ENCODE data around the gene MEIS2. TPM values are rescaled to one million over a fixed set of nuclear protein-coding genes. Genes with fewer than 3 reads are reported as not detected.

Gene MEIS2
- total RNA-seq, 4 donors from 2014 or later: 9.0 to 18.5 (median 16.3) TPM

- H3K27ac ChIP-seq: no peak overlapping the region
- H3K27me3 ChIP-seq: peaks cover 46% of the 10 kb centered on the region
- WGBS: 57% methylated on average over 25 of the region's 25 CpGs
- H3K9me3 ChIP-seq: no peaks in the 10 kb centered on the region
- H3K36me3 ChIP-seq: no peaks in the 10 kb centered on the region
- DNase-seq (ENCODE audit: low spot score in 2 of 2): no peak
- H3K4me1 ChIP-seq: peaks cover 29% of the 10 kb centered on the region
- TF ChIP-seq EP300 (IDR thresholded peaks at IDR 0.05): no peak
- no peak for TF ChIP-seq POLR2A (IDR thresholded peaks at IDR 0.05)
- TF ChIP-seq POLR2AphosphoS5 (IDR thresholded peaks at IDR 0.05): no peak
- TF ChIP-seq CTCF (IDR thresholded peaks at IDR 0.05): no peak
- H3K4me3 ChIP-seq: peak overlapping the region; percentile 14
Observed at GRCh38 chr15:37107071-37107743, 6.9 kb upstream of the MEIS2 start.

- Histone ChIP-seq H3K4me3 (peak overlapping the region; percentile 14), H3K4me1 (peaks cover 35% of the 10 kb centered on the region), H3K36me3 (no peaks in the 10 kb centered on the region), H3K27ac (no peak overlapping the region), H3K9me3 (no peaks in the 10 kb centered on the region), H3K27me3 (peaks cover 47% of the 10 kb centered on the region)
- 41% methylated on average over 23 of the region's 23 CpGs for WGBS
- no peak for DNase-seq (ENCODE audit: low spot score in 2 of 2)
- no peak for TF ChIP-seq EP300 (IDR thresholded peaks at IDR 0.05)
- TF ChIP-seq POLR2A (IDR thresholded peaks at IDR 0.05): no peak
- TF ChIP-seq CTCF (IDR thresholded peaks at IDR 0.05): no peak
- no peak for TF ChIP-seq POLR2AphosphoS5 (IDR thresholded peaks at IDR 0.05)
Observed at GRCh38 chr15:37106490-37107001, 6.2 kb upstream of the MEIS2 start.

DNA sequence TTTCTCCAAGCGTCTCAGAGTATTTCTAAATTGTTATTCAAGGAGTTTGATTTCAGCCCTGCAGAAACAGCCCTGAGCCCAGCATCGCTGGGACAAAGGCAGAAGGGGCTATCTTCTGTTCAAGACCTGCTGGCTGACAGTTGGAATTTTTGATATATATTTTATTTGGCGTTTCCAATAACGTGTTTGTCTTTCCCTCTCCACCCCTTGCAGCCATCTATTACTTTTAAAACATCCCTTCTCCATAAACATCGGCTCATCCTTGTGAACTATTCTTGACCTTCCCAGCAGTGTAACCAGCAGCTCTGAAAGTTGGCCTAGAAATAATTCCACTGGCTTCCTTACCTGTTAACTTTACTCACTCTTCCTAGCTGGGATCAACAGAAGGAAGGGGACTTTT lies 5.5 kb upstream of the MEIS2 start:
- Histone ChIP-seq H3K27ac (no peak overlapping the region), H3K9me3 (no peaks in the 10 kb centered on the region), H3K4me1 (peaks cover 36% of the 10 kb centered on the region), H3K36me3 (no peaks in the 10 kb centered on the region), H3K27me3 (peaks cover 47% of the 10 kb centered on the region), H3K4me3 (no peak overlapping the region)
- TF ChIP-seq CTCF (IDR thresholded peaks at IDR 0.05) (no peak), EP300 (IDR thresholded peaks at IDR 0.05) (no peak)
- no peak for DNase-seq (ENCODE audit: low spot score in 2 of 2)
- WGBS: 66% methylated on average over 5 of the region's 5 CpGs

DNA sequence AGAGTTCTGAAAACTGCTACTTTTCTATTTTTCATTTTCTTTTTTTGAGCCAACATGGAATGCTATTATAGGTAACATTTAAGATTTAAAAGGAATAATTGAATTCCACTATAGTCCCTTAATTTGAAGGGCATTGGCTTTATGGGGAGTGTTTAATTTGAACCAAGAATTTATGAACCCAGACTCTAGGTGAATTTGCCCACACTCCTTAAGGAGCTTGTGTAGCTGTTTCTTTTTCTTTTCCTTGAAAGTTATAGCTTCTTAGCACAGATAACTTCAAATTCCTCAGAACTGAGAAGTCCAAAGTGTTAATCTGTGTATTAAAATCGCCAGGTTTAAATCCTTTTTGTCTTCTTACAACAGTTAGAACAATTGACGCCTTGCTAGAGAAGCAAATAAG lies 4.7 kb upstream of the MEIS2 start:
- Histone ChIP-seq H3K27ac (no peak overlapping the region), H3K27me3 (peaks cover 44% of the 10 kb centered on the region), H3K4me3 (no peak overlapping the region), H3K4me1 (peaks cover 29% of the 10 kb centered on the region), H3K9me3 (no peaks in the 10 kb centered on the region), H3K36me3 (no peaks in the 10 kb centered on the region)
- TF ChIP-seq POLR2AphosphoS5 (IDR thresholded peaks at IDR 0.05): no peak
- 82% methylated on average over 2 of the region's 2 CpGs for WGBS
- DNase-seq (ENCODE audit: low spot score in 2 of 2): no peak

DNA sequence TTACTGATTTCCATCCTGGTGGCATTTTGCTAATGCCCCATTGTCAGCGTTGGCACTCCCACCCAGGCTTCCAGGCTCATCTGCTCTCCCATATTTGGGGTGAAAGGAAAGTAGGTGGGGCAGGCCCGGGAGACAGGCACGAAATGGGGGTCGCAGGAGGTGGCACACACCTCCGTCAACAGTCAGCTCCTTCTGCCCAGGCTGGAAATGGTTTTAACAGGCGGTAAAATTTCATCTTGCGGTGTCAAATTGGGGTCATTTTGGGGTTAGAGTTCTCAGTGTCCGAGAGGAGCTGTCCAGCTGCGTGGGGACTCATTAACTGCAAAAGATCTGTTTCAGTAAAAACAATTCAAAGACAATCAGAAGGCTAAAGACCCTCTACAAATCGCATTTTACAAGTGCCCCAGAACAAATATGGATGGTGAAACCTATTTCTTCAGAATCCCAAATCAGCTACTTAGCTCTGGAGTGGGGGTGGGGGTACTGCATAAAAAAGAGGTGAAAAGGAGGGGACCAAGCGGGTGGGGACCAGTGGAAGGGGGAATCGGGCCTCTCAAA lies 4.2 kb upstream of the MEIS2 start:
- DNase-seq (ENCODE audit: low spot score in 2 of 2): no peak
- Histone ChIP-seq H3K9me3 (no peaks in the 10 kb centered on the region), H3K4me1 (peaks cover 29% of the 10 kb centered on the region), H3K36me3 (no peaks in the 10 kb centered on the region), H3K4me3 (no peak overlapping the region), H3K27me3 (peaks cover 39% of the 10 kb centered on the region), H3K27ac (no peak overlapping the region)
- TF ChIP-seq POLR2AphosphoS5 (IDR thresholded peaks at IDR 0.05) (no peak), EP300 (IDR thresholded peaks at IDR 0.05) (no peak), POLR2A (IDR thresholded peaks at IDR 0.05) (no peak), CTCF (IDR thresholded peaks at IDR 0.05) (no peak)
- 77% methylated on average over 12 of the region's 12 CpGs for WGBS

All from suprapubic skin (tissue), 4 donors.